ENCODE measurements around the gene CHST15.

Gene CHST15

DNA sequence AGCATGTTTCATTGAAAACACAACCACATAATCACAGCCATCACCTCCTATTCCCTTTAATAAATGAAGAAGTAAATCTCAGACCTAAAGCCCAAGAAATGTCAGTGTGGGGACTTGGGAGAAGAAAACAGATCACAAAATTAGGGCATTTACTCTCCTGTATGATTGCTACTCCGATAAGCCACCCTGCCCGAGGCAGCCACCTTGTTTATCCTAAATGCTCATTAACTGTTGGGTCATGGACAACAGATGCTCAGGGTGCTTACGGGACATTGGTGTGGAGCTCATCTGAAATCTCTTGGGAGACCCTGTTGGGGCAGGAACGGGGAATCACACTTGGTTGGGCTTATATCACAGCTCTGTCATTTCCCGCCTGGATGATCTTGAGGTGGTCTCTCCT, 17.5 kb upstream of the CHST15 start:
- Histone ChIP-seq H3K9me3 (no peaks in the 10 kb centered on the region), H3K36me3 (no peaks in the 10 kb centered on the region), H3K4me1 (ENCODE audit: control insufficient read depth in 1 of 2, insufficient read depth in 1 of 2, low read depth in 1 of 2, low read length in 1 of 2) (peaks cover 9 to 14% of the 10 kb centered on the region in 2 experiments), H3K4me3 (ENCODE audit: low read depth in 1 of 2, low read length in 1 of 2) (no peak overlapping the region), H3K27ac (no peak overlapping the region), H3K27me3 (peaks cover 33% of the 10 kb centered on the region)
- TF ChIP-seq, protein P1, sequence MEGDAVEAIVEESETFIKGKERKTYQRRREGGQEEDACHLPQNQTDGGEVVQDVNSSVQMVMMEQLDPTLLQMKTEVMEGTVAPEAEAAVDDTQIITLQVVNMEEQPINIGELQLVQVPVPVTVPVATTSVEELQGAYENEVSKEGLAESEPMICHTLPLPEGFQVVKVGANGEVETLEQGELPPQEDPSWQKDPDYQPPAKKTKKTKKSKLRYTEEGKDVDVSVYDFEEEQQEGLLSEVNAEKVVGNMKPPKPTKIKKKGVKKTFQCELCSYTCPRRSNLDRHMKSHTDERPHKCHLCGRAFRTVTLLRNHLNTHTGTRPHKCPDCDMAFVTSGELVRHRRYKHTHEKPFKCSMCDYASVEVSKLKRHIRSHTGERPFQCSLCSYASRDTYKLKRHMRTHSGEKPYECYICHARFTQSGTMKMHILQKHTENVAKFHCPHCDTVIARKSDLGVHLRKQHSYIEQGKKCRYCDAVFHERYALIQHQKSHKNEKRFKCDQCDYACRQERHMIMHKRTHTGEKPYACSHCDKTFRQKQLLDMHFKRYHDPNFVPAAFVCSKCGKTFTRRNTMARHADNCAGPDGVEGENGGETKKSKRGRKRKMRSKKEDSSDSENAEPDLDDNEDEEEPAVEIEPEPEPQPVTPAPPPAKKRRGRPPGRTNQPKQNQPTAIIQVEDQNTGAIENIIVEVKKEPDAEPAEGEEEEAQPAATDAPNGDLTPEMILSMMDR (IDR thresholded peaks at IDR 0.05): no peak

DNA sequence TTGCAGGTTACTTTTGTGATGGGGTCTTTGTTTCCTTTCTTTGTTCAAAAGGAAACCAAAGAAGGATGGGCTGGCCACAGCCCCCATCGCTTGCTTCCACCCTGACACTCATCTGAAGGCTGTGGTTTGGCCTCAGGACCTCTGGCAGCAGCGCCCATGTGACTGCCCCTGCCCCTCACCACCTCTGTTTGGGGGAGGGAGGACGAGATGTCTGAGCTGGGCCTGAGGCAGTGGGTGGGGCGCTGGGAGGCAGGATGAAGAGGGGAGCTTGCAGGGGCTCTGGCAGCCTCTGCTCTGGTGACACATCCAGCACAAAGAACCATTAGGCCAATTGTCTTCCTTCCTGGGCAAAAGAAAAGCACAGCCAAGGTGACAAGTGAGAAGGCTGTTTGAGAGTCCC, 15.9 kb upstream of the CHST15 start:
- TF ChIP-seq, protein P1 (IDR thresholded peaks at IDR 0.05): no peak
- Histone ChIP-seq H3K27me3 (peaks cover 45% of the 10 kb centered on the region), H3K27ac (no peak overlapping the region), H3K4me1 (ENCODE audit: control insufficient read depth in 1 of 2, insufficient read depth in 1 of 2, low read depth in 1 of 2, low read length in 1 of 2) (peaks cover 9 to 21% of the 10 kb centered on the region in 2 experiments), H3K4me3 (ENCODE audit: low read depth in 1 of 2, low read length in 1 of 2) (no peak overlapping the region), H3K36me3 (no peaks in the 10 kb centered on the region), H3K9me3 (no peaks in the 10 kb centered on the region)

DNA sequence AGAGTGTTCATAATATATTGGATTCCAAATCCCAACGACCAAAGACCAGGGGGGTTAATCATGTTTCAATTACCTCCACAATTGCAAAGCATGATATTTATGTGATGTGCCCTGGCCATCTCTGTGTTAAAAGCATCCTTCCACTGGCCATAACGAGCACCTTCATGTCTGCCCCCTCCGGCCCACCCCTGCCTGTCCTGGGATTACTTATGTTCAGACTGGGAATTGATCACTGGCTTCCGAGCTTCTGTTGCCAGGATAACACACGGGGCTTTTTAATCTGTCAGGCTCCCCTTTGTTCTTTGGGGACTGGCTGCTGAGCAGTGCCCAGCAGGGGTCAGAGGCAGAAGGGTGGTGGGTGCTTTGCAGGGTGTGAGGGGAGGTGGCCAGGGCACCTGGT, 13.7 kb upstream of the CHST15 start:
- Histone ChIP-seq H3K27me3 (peaks cover 45% of the 10 kb centered on the region), H3K4me1 (ENCODE audit: control insufficient read depth in 1 of 2, insufficient read depth in 1 of 2, low read depth in 1 of 2, low read length in 1 of 2) (peaks cover 9 to 28% of the 10 kb centered on the region in 2 experiments), H3K27ac (no peak overlapping the region), H3K9me3 (no peaks in the 10 kb centered on the region), H3K4me3 (ENCODE audit: low read depth in 1 of 2, low read length in 1 of 2) (no peak overlapping the region), H3K36me3 (no peaks in the 10 kb centered on the region)
- TF ChIP-seq, protein P1 (IDR thresholded peaks at IDR 0.05): no peak

DNA sequence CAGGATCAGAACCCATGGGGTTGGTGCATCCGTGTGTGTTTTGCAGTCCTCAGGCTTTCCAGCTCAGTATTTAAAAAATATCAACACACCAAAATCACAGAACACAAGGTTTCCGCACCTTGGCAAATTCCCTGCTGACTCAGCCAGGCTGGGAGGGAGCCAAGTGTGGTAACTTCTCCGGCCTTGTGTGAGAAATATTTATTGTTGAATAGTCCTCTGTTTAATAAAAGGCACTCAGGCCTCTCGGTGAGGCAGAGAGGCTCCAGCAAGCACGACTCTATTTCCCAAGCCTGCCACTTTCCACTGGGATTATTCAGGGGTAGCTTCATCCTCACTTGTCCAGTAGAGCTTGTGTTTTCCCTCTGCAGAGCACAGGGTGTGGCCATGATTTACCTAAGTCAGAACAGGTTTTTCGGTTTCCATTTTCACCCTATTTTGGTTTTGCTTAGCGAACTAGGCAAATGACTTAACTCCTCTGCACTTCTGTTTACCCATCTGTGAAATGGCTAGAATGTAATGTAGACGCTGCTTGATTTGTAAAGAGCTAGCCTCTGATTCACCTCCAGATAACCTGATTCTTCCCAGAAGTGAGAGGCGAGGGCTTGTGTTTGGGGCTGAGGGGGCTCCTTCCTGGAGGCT, 13.0 kb upstream of the CHST15 start:
- H3K27me3 ChIP-seq: peaks cover 45% of the 10 kb centered on the region
- H3K4me3 ChIP-seq (ENCODE audit: low read depth in 1 of 2, low read length in 1 of 2): peak overlapping the region in 1 of 2 experiments; percentile 42
- TF ChIP-seq, protein P1 (IDR thresholded peaks at IDR 0.05): no peak
- H3K36me3 ChIP-seq: no peaks in the 10 kb centered on the region
- peak overlapping the region; percentile 57 for H3K27ac ChIP-seq
- peaks cover 9 to 28% of the 10 kb centered on the region in 2 experiments for H3K4me1 ChIP-seq (ENCODE audit: control insufficient read depth in 1 of 2, insufficient read depth in 1 of 2, low read depth in 1 of 2, low read length in 1 of 2)
- H3K9me3 ChIP-seq: no peaks in the 10 kb centered on the region

DNA sequence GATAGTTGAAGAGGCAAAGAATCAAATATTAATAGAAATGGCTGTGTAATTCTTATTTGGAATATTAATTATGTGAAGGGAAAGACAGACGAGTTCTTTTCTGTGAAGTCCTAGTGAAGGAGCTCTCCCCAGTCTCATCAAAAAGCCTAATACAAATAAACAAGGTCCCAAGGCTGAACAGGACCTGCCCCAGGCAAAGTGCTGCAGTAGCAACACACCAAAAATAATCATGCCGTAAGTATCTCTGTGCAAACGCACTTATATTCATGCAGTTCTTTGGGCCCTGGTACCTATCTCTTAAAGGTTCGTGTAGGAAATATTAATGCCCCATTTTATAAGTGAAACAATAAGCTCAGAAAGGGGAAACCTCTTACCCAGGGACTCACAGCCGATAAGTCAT, 12.2 kb upstream of the CHST15 start:
- Histone ChIP-seq H3K9me3 (no peaks in the 10 kb centered on the region), H3K4me3 (ENCODE audit: low read depth in 1 of 2, low read length in 1 of 2) (no peak overlapping the region), H3K27ac (peak overlapping the region; percentile 57), H3K27me3 (peaks cover 45% of the 10 kb centered on the region), H3K4me1 (ENCODE audit: control insufficient read depth in 1 of 2, insufficient read depth in 1 of 2, low read depth in 1 of 2, low read length in 1 of 2) (peaks cover 9 to 28% of the 10 kb centered on the region in 2 experiments), H3K36me3 (no peaks in the 10 kb centered on the region)
- TF ChIP-seq, protein P1 (IDR thresholded peaks at IDR 0.05): no peak
